KOPT-K1 (cell line): ENCODE measurements around the gene INPP5A.

Experiments used
- H3K27ac ChIP-seq: fragments of 200-600 bp; sonication (generic); 2 replicates; pipeline ENCODE4 v1.5.1; 2016; ENCODE audit warnings: antibody characterized with exemption, mild to moderate bottlenecking, low read depth, low read length; ENCODE audit not compliant: poor library complexity, severe bottlenecking
- H3K36me3 ChIP-seq: fragments of 200-600 bp; sonication (generic); 2 replicates; pipeline ENCODE4 v1.5.1; 2017; ENCODE audit warnings: antibody characterized with exemption, mild to moderate bottlenecking, low read length, moderate library complexity; ENCODE audit not compliant: insufficient read depth
- H3K9me3 ChIP-seq: fragments of 200-600 bp; sonication (generic); 2 replicates; pipeline ENCODE4 v1.5.1; 2017; ENCODE audit warnings: antibody characterized with exemption, low read length, mild to moderate bottlenecking; ENCODE audit not compliant: insufficient read depth, poor library complexity, severe bottlenecking

The INPP5A gene

GRCh38 chr10:132554991-132555647 lies 17.5 kb downstream of the INPP5A start:
- no peak overlapping the region for H3K27ac ChIP-seq

GRCh38 chr10:132555648-132556575 lies 18.3 kb downstream of the INPP5A start:
- H3K27ac ChIP-seq = no peak overlapping the region
- H3K9me3 ChIP-seq = no peaks in the 10 kb centered on the region
- H3K36me3 ChIP-seq = no peaks in the 10 kb centered on the region

More at GRCh38 chr10:132554991-132555647, 17.5 kb downstream of the INPP5A start:
- Histone ChIP-seq H3K36me3 (no peaks in the 10 kb centered on the region), H3K9me3 (no peaks in the 10 kb centered on the region)

GRCh38 chr10:132556994-132557441 lies 19.4 kb downstream of the INPP5A start:
- H3K27ac ChIP-seq = no peak overlapping the region
- no peaks in the 10 kb centered on the region for H3K9me3 ChIP-seq
- H3K36me3 ChIP-seq = no peaks in the 10 kb centered on the region

GRCh38 chr10:132557696-132558515 lies 20.3 kb downstream of the INPP5A start:
- H3K27ac ChIP-seq = no peak overlapping the region

GRCh38 chr10:132558516-132559413 lies 21.2 kb downstream of the INPP5A start:
- Histone ChIP-seq H3K27ac (no peak overlapping the region), H3K9me3 (no peaks in the 10 kb centered on the region), H3K36me3 (no peaks in the 10 kb centered on the region)

More at GRCh38 chr10:132557696-132558515, 20.3 kb downstream of the INPP5A start:
- no peaks in the 10 kb centered on the region for H3K9me3 ChIP-seq
- H3K36me3 ChIP-seq = no peaks in the 10 kb centered on the region

GRCh38 chr10:132559538-132559937 lies 22.0 kb downstream of the INPP5A start:
- Histone ChIP-seq H3K27ac (no peak overlapping the region), H3K9me3 (no peaks in the 10 kb centered on the region), H3K36me3 (no peaks in the 10 kb centered on the region)

- Histone ChIP-seq H3K27ac (no peak overlapping the region), H3K36me3 (no peaks in the 10 kb centered on the region), H3K9me3 (no peaks in the 10 kb centered on the region)
Observed at GRCh38 chr10:132560241-132560731, 22.7 kb downstream of the INPP5A start.

GRCh38 chr10:132562177-132562915 lies 24.8 kb downstream of the INPP5A start:
- no peaks in the 10 kb centered on the region for H3K9me3 ChIP-seq
- no peak overlapping the region for H3K27ac ChIP-seq
- no peaks in the 10 kb centered on the region for H3K36me3 ChIP-seq

GRCh38 chr10:132562916-132563456 lies 25.4 kb downstream of the INPP5A start:
- H3K27ac ChIP-seq = no peak overlapping the region
- H3K9me3 ChIP-seq = no peaks in the 10 kb centered on the region
- H3K36me3 ChIP-seq = no peaks in the 10 kb centered on the region

- no peak overlapping the region for H3K27ac ChIP-seq
- no peaks in the 10 kb centered on the region for H3K36me3 ChIP-seq
- H3K9me3 ChIP-seq = no peaks in the 10 kb centered on the region
Observed at GRCh38 chr10:132563485-132564248, 26.1 kb downstream of the INPP5A start.

- no peaks in the 10 kb centered on the region for H3K36me3 ChIP-seq
- no peak overlapping the region for H3K27ac ChIP-seq
- no peaks in the 10 kb centered on the region for H3K9me3 ChIP-seq
Observed at GRCh38 chr10:132564249-132564605, 26.6 kb downstream of the INPP5A start.

- Histone ChIP-seq H3K36me3 (no peaks in the 10 kb centered on the region), H3K9me3 (no peaks in the 10 kb centered on the region), H3K27ac (no peak overlapping the region)
Observed at GRCh38 chr10:132564690-132565089, 27.1 kb downstream of the INPP5A start.
